ENCODE data around the gene PDE1C.

The PDE1C gene

GRCh38 chr7:31937982-31938381 lies 132.2 kb downstream of the PDE1C start:
- H3K4me1 ChIP-seq (ENCODE audit: control insufficient read depth, insufficient read depth, low read length), result peaks cover 52% of the 10 kb centered on the region
- no peaks in the 10 kb centered on the region for H3K27me3 ChIP-seq (replicated peaks; ENCODE audit: control insufficient read depth, insufficient read depth, low read length)

DNA sequence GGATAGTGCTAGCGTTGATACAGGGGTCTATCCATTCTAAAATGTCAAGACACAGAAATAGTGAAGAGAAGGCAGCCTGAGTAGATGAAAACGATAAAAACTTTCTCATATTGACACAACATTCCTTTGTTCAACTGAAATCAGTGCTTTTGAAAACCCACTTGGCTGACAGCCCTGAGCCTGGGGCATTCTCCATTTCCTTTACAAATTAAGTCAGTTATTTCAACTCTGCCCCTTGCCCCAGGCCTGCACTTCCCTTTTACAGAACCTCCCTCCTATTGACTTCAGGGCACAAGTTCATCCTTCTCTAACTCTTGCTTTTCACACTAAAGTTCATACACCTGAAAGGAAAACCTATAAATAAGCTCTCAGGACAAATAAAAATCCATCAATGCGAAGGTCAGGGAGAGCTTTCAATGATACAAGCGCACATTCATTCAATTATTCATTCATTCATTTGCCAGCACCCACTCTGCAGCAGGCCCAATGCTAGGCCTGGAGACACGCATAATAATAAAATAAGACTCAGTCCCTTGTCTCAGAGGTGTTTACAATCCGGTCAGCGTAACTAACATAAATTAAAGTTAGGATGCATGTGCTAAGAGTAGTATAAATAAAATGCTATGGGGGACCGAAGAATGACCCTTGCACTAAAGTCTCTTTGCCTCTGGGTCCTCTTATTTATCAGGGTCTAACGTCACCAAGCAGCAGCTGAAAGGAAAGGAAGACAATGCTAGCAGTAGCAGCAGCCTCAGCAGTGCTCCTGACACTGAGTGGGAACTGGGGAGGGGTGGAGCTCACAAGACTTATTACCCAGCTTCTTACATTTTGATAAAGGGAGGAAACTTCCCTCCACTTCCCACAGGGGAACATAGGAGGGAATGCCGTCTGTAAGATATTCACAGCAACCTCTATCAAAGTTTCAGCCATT lies 134.8 kb downstream of the PDE1C start:
- no peaks in the 10 kb centered on the region for H3K27me3 ChIP-seq (replicated peaks; ENCODE audit: control insufficient read depth, insufficient read depth, low read length)
- no peak overlapping the region for H3K9ac ChIP-seq (ENCODE audit: low read length)
- no peaks in the 10 kb centered on the region for H3K36me3 ChIP-seq (ENCODE audit: control insufficient read depth, insufficient read depth, low read length, severe bottlenecking)
- no peak overlapping the region for H3K4me3 ChIP-seq (ENCODE audit: low read length)
- H3K4me1 ChIP-seq (ENCODE audit: control insufficient read depth, insufficient read depth, low read length), result peaks cover 52% of the 10 kb centered on the region
- H3K9me3 ChIP-seq (ENCODE audit: control insufficient read depth, low read length), result no peaks in the 10 kb centered on the region
- DNase-seq (ENCODE audit: low read depth), result peak; percentile 70

More at GRCh38 chr7:31937982-31938381, 132.2 kb downstream of the PDE1C start:
- H3K4me3 ChIP-seq (ENCODE audit: low read length), result no peak overlapping the region
- no peaks in the 10 kb centered on the region for H3K36me3 ChIP-seq (ENCODE audit: control insufficient read depth, insufficient read depth, low read length, severe bottlenecking)
- DNase-seq (ENCODE audit: low read depth), result no peak
- no peaks in the 10 kb centered on the region for H3K9me3 ChIP-seq (ENCODE audit: control insufficient read depth, low read length)
- H3K9ac ChIP-seq (ENCODE audit: low read length), result peak overlapping the region; percentile 52

GRCh38 chr7:31934551-31934950 lies 135.7 kb downstream of the PDE1C start:
- H3K27me3 ChIP-seq (replicated peaks; ENCODE audit: control insufficient read depth, insufficient read depth, low read length), result no peaks in the 10 kb centered on the region
- peak; percentile 36 for DNase-seq (ENCODE audit: low read depth)
- H3K9ac ChIP-seq (ENCODE audit: low read length), result no peak overlapping the region
- H3K4me3 ChIP-seq (ENCODE audit: low read length), result no peak overlapping the region
- H3K4me1 ChIP-seq (ENCODE audit: control insufficient read depth, insufficient read depth, low read length), result peaks cover 46% of the 10 kb centered on the region
- no peaks in the 10 kb centered on the region for H3K9me3 ChIP-seq (ENCODE audit: control insufficient read depth, low read length)
- H3K36me3 ChIP-seq (ENCODE audit: control insufficient read depth, insufficient read depth, low read length, severe bottlenecking), result no peaks in the 10 kb centered on the region

DNA sequence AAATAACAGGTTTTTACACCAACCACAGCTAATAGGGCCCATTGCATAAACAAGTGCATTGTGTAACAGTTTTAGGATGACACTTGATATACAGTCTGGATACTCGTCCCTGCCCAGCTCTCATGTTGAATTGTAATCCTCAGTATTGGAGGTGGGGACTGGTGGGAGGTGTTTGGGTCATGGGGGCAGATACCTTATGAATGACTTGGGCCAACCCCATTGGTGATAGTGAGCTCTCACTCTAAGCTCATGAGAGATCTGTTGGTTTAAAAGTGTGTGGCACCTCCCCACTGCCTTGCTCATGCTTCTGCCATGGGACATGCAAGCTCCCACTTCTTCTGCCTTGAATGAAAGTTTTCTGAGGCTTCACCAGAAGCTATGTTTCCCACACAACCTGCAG lies 136.7 kb downstream of the PDE1C start:
- H3K27me3 ChIP-seq (replicated peaks; ENCODE audit: control insufficient read depth, insufficient read depth, low read length), result no peaks in the 10 kb centered on the region
- H3K36me3 ChIP-seq (ENCODE audit: control insufficient read depth, insufficient read depth, low read length, severe bottlenecking), result no peaks in the 10 kb centered on the region
- peak; percentile 27 for DNase-seq (ENCODE audit: low read depth)
- no peak overlapping the region for H3K4me3 ChIP-seq (ENCODE audit: low read length)
- H3K9me3 ChIP-seq (ENCODE audit: control insufficient read depth, low read length), result no peaks in the 10 kb centered on the region
- no peak overlapping the region for H3K9ac ChIP-seq (ENCODE audit: low read length)
- peaks cover 37% of the 10 kb centered on the region for H3K4me1 ChIP-seq (ENCODE audit: control insufficient read depth, insufficient read depth, low read length)

- no peak for DNase-seq (ENCODE audit: low read depth)
- Histone ChIP-seq H3K4me1 (ENCODE audit: control insufficient read depth, insufficient read depth, low read length) (no peaks in the 10 kb centered on the region), H3K4me3 (ENCODE audit: low read length) (no peak overlapping the region), H3K36me3 (ENCODE audit: control insufficient read depth, insufficient read depth, low read length, severe bottlenecking) (no peaks in the 10 kb centered on the region), H3K9ac (ENCODE audit: low read length) (no peak overlapping the region), H3K27me3 (replicated peaks; ENCODE audit: control insufficient read depth, insufficient read depth, low read length) (no peaks in the 10 kb centered on the region), H3K9me3 (ENCODE audit: control insufficient read depth, low read length) (no peaks in the 10 kb centered on the region)
Measured at GRCh38 chr7:31926991-31927584, 143.1 kb downstream of the PDE1C start.

GRCh38 chr7:31925753-31926454 lies 144.3 kb downstream of the PDE1C start:
- no peaks in the 10 kb centered on the region for H3K36me3 ChIP-seq (ENCODE audit: control insufficient read depth, insufficient read depth, low read length, severe bottlenecking)
- no peaks in the 10 kb centered on the region for H3K9me3 ChIP-seq (ENCODE audit: control insufficient read depth, low read length)
- H3K4me1 ChIP-seq (ENCODE audit: control insufficient read depth, insufficient read depth, low read length), result no peaks in the 10 kb centered on the region
- H3K27me3 ChIP-seq (replicated peaks; ENCODE audit: control insufficient read depth, insufficient read depth, low read length), result no peaks in the 10 kb centered on the region
- no peak overlapping the region for H3K9ac ChIP-seq (ENCODE audit: low read length)
- no peak for DNase-seq (ENCODE audit: low read depth)
- H3K4me3 ChIP-seq (ENCODE audit: low read length), result no peak overlapping the region

GRCh38 chr7:31924251-31924650 lies 146.0 kb downstream of the PDE1C start:
- no peaks in the 10 kb centered on the region for H3K4me1 ChIP-seq (ENCODE audit: control insufficient read depth, insufficient read depth, low read length)
- H3K9me3 ChIP-seq (ENCODE audit: control insufficient read depth, low read length), result no peaks in the 10 kb centered on the region
- no peaks in the 10 kb centered on the region for H3K27me3 ChIP-seq (replicated peaks; ENCODE audit: control insufficient read depth, insufficient read depth, low read length)
- DNase-seq (ENCODE audit: low read depth), result no peak
- no peak overlapping the region for H3K4me3 ChIP-seq (ENCODE audit: low read length)
- no peak overlapping the region for H3K9ac ChIP-seq (ENCODE audit: low read length)
- no peaks in the 10 kb centered on the region for H3K36me3 ChIP-seq (ENCODE audit: control insufficient read depth, insufficient read depth, low read length, severe bottlenecking)

DNA sequence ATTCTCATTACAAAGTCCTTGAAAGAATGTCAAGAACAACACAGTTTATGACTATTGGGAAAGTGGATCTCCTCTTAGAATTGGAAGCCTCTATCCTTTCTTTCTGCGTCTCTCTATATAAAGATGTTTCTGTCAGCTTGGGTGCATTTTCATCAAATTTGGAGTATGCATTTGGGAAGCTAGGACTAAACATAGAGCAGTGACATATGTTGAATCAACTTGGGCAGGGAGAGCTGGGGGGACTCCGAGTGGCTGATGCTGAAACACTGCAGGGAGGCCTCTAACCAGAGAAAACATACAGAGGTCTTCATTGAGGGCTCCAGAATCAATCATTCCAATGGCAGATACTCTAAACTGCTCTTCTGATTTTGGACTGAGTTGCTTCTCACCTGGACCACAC lies 147.4 kb downstream of the PDE1C start:
- DNase-seq (ENCODE audit: low read depth), result no peak
- Histone ChIP-seq H3K36me3 (ENCODE audit: control insufficient read depth, insufficient read depth, low read length, severe bottlenecking) (no peaks in the 10 kb centered on the region), H3K4me3 (ENCODE audit: low read length) (no peak overlapping the region), H3K9me3 (ENCODE audit: control insufficient read depth, low read length) (no peaks in the 10 kb centered on the region), H3K27me3 (replicated peaks; ENCODE audit: control insufficient read depth, insufficient read depth, low read length) (no peaks in the 10 kb centered on the region), H3K9ac (ENCODE audit: low read length) (no peak overlapping the region), H3K4me1 (ENCODE audit: control insufficient read depth, insufficient read depth, low read length) (no peaks in the 10 kb centered on the region)

DNA sequence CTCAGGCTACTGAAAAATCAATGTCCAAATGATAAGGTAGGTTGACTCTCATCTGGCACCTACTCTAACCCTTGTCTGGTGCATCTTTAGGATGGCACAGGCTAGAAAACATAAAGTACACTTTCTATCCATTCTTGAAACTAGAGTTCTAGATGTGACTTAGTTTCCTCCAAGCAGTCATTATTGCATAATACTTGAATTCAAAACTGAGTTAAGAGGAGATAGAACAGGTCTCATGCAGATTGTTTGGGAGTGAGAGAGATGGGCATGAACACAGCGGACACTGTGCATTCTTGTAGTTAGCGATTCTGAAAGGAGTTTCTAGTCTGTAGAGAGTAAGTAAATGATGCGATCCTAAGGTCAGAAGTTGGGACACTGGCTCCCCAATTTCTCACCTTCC lies 149.2 kb downstream of the PDE1C start:
- H3K4me1 ChIP-seq (ENCODE audit: control insufficient read depth, insufficient read depth, low read length), result no peaks in the 10 kb centered on the region
- H3K9me3 ChIP-seq (ENCODE audit: control insufficient read depth, low read length), result no peaks in the 10 kb centered on the region
- no peaks in the 10 kb centered on the region for H3K36me3 ChIP-seq (ENCODE audit: control insufficient read depth, insufficient read depth, low read length, severe bottlenecking)
- H3K27me3 ChIP-seq (replicated peaks; ENCODE audit: control insufficient read depth, insufficient read depth, low read length), result no peaks in the 10 kb centered on the region
- no peak overlapping the region for H3K9ac ChIP-seq (ENCODE audit: low read length)
- no peak for DNase-seq (ENCODE audit: low read depth)
- H3K4me3 ChIP-seq (ENCODE audit: low read length), result no peak overlapping the region

- no peak for DNase-seq (ENCODE audit: low read depth)
- H3K27me3 ChIP-seq (replicated peaks; ENCODE audit: control insufficient read depth, insufficient read depth, low read length), result no peaks in the 10 kb centered on the region
- H3K9me3 ChIP-seq (ENCODE audit: control insufficient read depth, low read length), result no peaks in the 10 kb centered on the region
- no peak overlapping the region for H3K4me3 ChIP-seq (ENCODE audit: low read length)
- H3K9ac ChIP-seq (ENCODE audit: low read length), result no peak overlapping the region
- no peaks in the 10 kb centered on the region for H3K36me3 ChIP-seq (ENCODE audit: control insufficient read depth, insufficient read depth, low read length, severe bottlenecking)
- H3K4me1 ChIP-seq (ENCODE audit: control insufficient read depth, insufficient read depth, low read length), result no peaks in the 10 kb centered on the region
Measured at GRCh38 chr7:31919678-31920369, 150.4 kb downstream of the PDE1C start.

All from adipocyte (in vitro differentiated cells).